ENCODE measurements around the gene TASP1. TPM values are rescaled to one million over a fixed set of nuclear protein-coding genes. Genes with fewer than 3 reads are reported as not detected.

Gene TASP1
- total RNA-seq, 1 experiment from 2014 or later = 9.5 TPM

GRCh38 chr20:13455713-13456112, 183.0 kb downstream of the TASP1 start:
- Histone ChIP-seq H4K91ac (ENCODE audit: insufficient read length, low read depth, low read length) (no peak overlapping the region), H2BK20ac (ENCODE audit: low read depth, low read length, poor library complexity, severe bottlenecking) (no peak overlapping the region), H3K9ac (ENCODE audit: extremely low read depth, insufficient read length, low read length) (no peak overlapping the region), H3K23ac (ENCODE audit: insufficient read length, low read depth, low read length) (no peak overlapping the region), H2BK5ac (ENCODE audit: insufficient read length, low read length) (no peak overlapping the region), H2BK12ac (ENCODE audit: insufficient read length, low read depth, low read length) (no peak overlapping the region), H2BK15ac (ENCODE audit: low read depth, low read length) (no peak overlapping the region), H3K56ac (ENCODE audit: insufficient read length, low read depth, low read length) (no peak overlapping the region), H2BK120ac (ENCODE audit: low read depth, low read length, poor library complexity, severe bottlenecking) (no peak overlapping the region), H2AFZ (ENCODE audit: low read length) (no peak overlapping the region), H3K4ac (ENCODE audit: low read depth, low read length) (no peak overlapping the region), H2AK5ac (ENCODE audit: insufficient read length, low read length) (no peak overlapping the region), H3K23me2 (ENCODE audit: insufficient read length, low read depth, low read length, poor library complexity, severe bottlenecking) (no peaks in the 10 kb centered on the region), H3K79me1 (ENCODE audit: insufficient read depth, low read depth, low read length, poor library complexity, severe bottlenecking) (no peaks in the 10 kb centered on the region), H3K4me2 (ENCODE audit: insufficient read depth, insufficient read length, low read length) (no peak overlapping the region), H3K18ac (ENCODE audit: insufficient read length, low read depth, low read length) (no peak overlapping the region), H3K27ac (ENCODE audit: insufficient read length, low read depth, low read length) (no peak overlapping the region), H3K14ac (ENCODE audit: insufficient read depth, low read length) (no peak overlapping the region), H4K20me1 (ENCODE audit: control insufficient read depth, insufficient read depth, insufficient read length) (no peaks in the 10 kb centered on the region), H3K4me1 (ENCODE audit: insufficient read depth, low read length) (no peaks in the 10 kb centered on the region), H3K79me2 (ENCODE audit: insufficient read depth, low read length) (no peaks in the 10 kb centered on the region), H4K8ac (replicated peaks; ENCODE audit: insufficient read length, low read depth, low read length) (no peak overlapping the region), H4K5ac (ENCODE audit: insufficient read length, low read depth, low read length) (no peak overlapping the region), H3K9me3 (ENCODE audit: control insufficient read depth, low read depth, low read length) (no peaks in the 10 kb centered on the region), H3T11ph (ENCODE audit: low read length) (no peak overlapping the region), H3K27me3 (ENCODE audit: insufficient read depth, low read length) (no peaks in the 10 kb centered on the region)
- no peaks in the 10 kb centered on the region for H3K27me3 Mint-ChIP-seq (ENCODE audit: low read depth)
- WGBS (ENCODE audit: extremely low coverage, insufficient read length, low lambda C conversion rate) = no CpG with 5 or more reads among the region's 3 CpGs
- H3K9me3 Mint-ChIP-seq = no peaks in the 10 kb centered on the region
- TF ChIP-seq, protein P1, sequence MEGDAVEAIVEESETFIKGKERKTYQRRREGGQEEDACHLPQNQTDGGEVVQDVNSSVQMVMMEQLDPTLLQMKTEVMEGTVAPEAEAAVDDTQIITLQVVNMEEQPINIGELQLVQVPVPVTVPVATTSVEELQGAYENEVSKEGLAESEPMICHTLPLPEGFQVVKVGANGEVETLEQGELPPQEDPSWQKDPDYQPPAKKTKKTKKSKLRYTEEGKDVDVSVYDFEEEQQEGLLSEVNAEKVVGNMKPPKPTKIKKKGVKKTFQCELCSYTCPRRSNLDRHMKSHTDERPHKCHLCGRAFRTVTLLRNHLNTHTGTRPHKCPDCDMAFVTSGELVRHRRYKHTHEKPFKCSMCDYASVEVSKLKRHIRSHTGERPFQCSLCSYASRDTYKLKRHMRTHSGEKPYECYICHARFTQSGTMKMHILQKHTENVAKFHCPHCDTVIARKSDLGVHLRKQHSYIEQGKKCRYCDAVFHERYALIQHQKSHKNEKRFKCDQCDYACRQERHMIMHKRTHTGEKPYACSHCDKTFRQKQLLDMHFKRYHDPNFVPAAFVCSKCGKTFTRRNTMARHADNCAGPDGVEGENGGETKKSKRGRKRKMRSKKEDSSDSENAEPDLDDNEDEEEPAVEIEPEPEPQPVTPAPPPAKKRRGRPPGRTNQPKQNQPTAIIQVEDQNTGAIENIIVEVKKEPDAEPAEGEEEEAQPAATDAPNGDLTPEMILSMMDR (conservative IDR thresholded peaks at IDR 0.05) = no peak
- no peak overlapping the region for H3K27ac Mint-ChIP-seq
- H3K36me3 Mint-ChIP-seq (ENCODE audit: insufficient read depth in 1 of 3, low read depth in 3 of 3) = peaks cover 0 to 6% (median 5%) of the 10 kb centered on the region in 3 experiments; a peak in 3 of 7 replicates
- no peak overlapping the region for H3K4me3 Mint-ChIP-seq
- DNase-seq = no peak
- peaks cover 0 to 14% of the 10 kb centered on the region in 2 experiments; a peak in 2 of 4 replicates for H3K4me1 Mint-ChIP-seq

All from H9 (cell line).